Karpas-422 (cell line): Measurements from ENCODE around the gene KRTAP10-8. TPM values are rescaled to one million over a fixed set of nuclear protein-coding genes. Genes with fewer than 3 reads are reported as not detected.
"Not testable (repeated sequence)": the region's sequence is repeated elsewhere in the genome, so short reads cannot be mapped to it uniquely, and the experiment has no call there.

ENCODE experiments used
- DNase-seq: peaks from one replicate; pipeline ENCODE4 v3.0.0-alpha.2; 2015
- H2AFZ ChIP-seq: fragments of 200-600 bp; sonication (generic); 2 replicates; pipeline ENCODE4 v1.6.1; 2014; ENCODE audit warnings: antibody characterized with exemption, low read length, mixed read lengths
- H3K27ac ChIP-seq: fragments of 200-600 bp; sonication (generic); 2 replicates; pipeline ENCODE4 v1.5.1; 2014; ENCODE audit warnings: mild to moderate bottlenecking, low read length, moderate library complexity
- H3K27me3 ChIP-seq: fragments of 200-600 bp; sonication (generic); 2 replicates; pipeline ENCODE4 v1.6.1; 2014; ENCODE audit warnings: low read length, mixed read lengths
- H3K36me3 ChIP-seq: fragments of 200-600 bp; sonication (generic); 2 replicates; pipeline ENCODE4 v1.6.1; 2014; ENCODE audit warnings: low read length, mixed read lengths; ENCODE audit not compliant: insufficient read depth
- H3K4me1 ChIP-seq: fragments of 200-600 bp; sonication (generic); 2 replicates; pipeline ENCODE4 v1.6.1; 2014; ENCODE audit warnings: mild to moderate bottlenecking, low read length, mixed read lengths
- H3K4me2 ChIP-seq: fragments of 200-600 bp; sonication (generic); 2 replicates; pipeline ENCODE4 v1.6.1; 2014; ENCODE audit warnings: low read length, low read depth, mild to moderate bottlenecking; ENCODE audit not compliant: poor library complexity, severe bottlenecking
- H3K4me3 ChIP-seq: fragments of 200-600 bp; sonication (generic); 2 replicates; pipeline ENCODE4 v1.5.1; 2014; ENCODE audit warnings: mild to moderate bottlenecking, antibody characterized with exemption, low read length, mixed read lengths
- H3K79me2 ChIP-seq: fragments of 200-600 bp; sonication (generic); 2 replicates; pipeline ENCODE4 v1.6.1; 2014; ENCODE audit warnings: mild to moderate bottlenecking, low read length, mixed read lengths
- H3K9ac ChIP-seq: fragments of 200-600 bp; sonication (generic); 2 replicates; pipeline ENCODE4 v1.6.0; 2014; ENCODE audit warnings: low read length
- H3K9me2 ChIP-seq: fragments of 200-600 bp; sonication (generic), shearing (Covaris generic); replicated peaks from 2 replicates; pipeline ENCODE4 v1.6.0; 2014; ENCODE audit warnings: mild to moderate bottlenecking, low read length, moderate library complexity; ENCODE audit not compliant: insufficient read depth
- H3K9me3 ChIP-seq: fragments of 300-700, 200-600 bp; sonication (generic); 2 replicates; pipeline ENCODE4 v1.6.1; 2014; ENCODE audit warnings: low read length, mixed read lengths
- H4K20me1 ChIP-seq: fragments of 200-600 bp; sonication (generic); 2 replicates; pipeline ENCODE4 v1.6.1; 2014; ENCODE audit warnings: mild to moderate bottlenecking, antibody characterized with exemption, low read length, low read depth; ENCODE audit not compliant: insufficient read depth
- total RNA-seq: library from RNA; depleted of rRNA; stranded (reverse); fragments of >200 nt; shearing (Covaris generic); gene quantifications from 2 replicates; pipeline ENCODE4 v1.2.3, GENCODE V29; 2014; ENCODE audit warnings: low replicate concordance

The KRTAP10-8 gene
- total RNA-seq, 1 experiment from 2014 or later, result not detected

DNA sequence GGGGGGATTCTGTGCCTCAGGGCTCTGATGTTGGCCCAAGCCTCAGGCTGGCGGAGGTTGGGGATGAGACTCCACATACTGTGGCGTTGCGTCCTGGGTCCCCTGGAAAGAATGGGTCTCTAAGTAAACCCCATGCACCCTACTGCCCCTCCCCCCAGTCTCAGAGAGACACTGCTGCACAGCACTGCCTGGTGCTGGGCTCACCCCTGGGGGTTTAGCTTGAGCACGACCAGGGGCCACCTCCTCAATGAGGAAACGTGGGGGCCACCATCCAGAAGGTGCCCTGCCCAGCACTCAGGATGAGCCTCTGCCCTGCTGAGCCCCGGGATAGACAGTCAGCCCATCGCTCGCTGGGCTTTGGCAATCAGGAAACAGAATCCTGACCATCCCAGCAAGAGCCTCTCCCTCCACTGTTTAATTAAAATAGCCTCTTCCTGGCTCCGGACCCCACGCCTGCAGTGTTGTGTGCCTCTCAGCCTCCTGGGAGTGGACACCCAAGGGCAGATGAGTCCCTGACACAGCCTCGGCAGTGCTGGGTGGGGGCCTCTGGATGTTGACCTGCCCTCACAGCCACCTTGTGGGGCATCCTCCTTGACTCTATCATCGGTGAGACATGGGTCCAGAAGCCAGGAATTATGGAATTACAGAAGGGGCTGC, 41.9 kb upstream of the KRTAP10-8 start:
- H3K4me1 ChIP-seq, result peaks cover 11% of the 10 kb centered on the region
- H3K4me3 ChIP-seq, result no peak overlapping the region
- H4K20me1 ChIP-seq, result no peaks in the 10 kb centered on the region
- no peaks in the 10 kb centered on the region for H3K9me3 ChIP-seq
- H3K27me3 ChIP-seq, result no peaks in the 10 kb centered on the region
- H3K79me2 ChIP-seq, result no peaks in the 10 kb centered on the region
- H3K4me2 ChIP-seq, result no peak overlapping the region
- H3K27ac ChIP-seq, result no peak overlapping the region
- DNase-seq, result no peak
- no peak overlapping the region for H3K9ac ChIP-seq
- no peaks in the 10 kb centered on the region for H3K36me3 ChIP-seq
- H2AFZ ChIP-seq, result no peak overlapping the region
- H3K9me2 ChIP-seq, result no peaks in the 10 kb centered on the region

DNA sequence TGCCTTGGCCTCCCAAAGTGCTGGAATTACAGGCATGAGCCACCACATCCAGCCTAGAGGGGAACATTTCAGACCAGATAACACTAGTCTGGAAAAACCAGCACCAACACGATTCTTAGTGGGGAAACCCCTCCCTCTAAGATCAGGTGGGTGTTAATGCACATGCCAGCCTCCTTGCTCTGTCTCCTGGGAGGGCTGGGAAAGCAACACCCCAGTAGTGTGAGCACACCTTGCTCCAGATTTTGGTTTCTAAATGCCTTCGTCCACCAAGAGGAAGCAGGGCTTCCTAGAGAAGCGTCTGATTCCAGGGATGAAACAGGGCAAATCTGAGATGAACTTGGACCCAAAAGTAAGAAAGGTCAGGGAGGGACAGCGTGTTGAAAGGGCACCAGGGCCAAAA, 40.6 kb upstream of the KRTAP10-8 start:
- no peaks in the 10 kb centered on the region for H3K27me3 ChIP-seq
- no peak overlapping the region for H3K27ac ChIP-seq
- DNase-seq, result no peak
- H3K9ac ChIP-seq, result no peak overlapping the region
- no peak overlapping the region for H2AFZ ChIP-seq
- no peak overlapping the region for H3K4me2 ChIP-seq
- no peaks in the 10 kb centered on the region for H3K79me2 ChIP-seq
- no peak overlapping the region for H3K4me3 ChIP-seq
- H3K36me3 ChIP-seq, result no peaks in the 10 kb centered on the region
- H4K20me1 ChIP-seq, result no peaks in the 10 kb centered on the region
- no peaks in the 10 kb centered on the region for H3K9me3 ChIP-seq
- H3K9me2 ChIP-seq, result no peaks in the 10 kb centered on the region
- peaks cover 8% of the 10 kb centered on the region for H3K4me1 ChIP-seq

DNA sequence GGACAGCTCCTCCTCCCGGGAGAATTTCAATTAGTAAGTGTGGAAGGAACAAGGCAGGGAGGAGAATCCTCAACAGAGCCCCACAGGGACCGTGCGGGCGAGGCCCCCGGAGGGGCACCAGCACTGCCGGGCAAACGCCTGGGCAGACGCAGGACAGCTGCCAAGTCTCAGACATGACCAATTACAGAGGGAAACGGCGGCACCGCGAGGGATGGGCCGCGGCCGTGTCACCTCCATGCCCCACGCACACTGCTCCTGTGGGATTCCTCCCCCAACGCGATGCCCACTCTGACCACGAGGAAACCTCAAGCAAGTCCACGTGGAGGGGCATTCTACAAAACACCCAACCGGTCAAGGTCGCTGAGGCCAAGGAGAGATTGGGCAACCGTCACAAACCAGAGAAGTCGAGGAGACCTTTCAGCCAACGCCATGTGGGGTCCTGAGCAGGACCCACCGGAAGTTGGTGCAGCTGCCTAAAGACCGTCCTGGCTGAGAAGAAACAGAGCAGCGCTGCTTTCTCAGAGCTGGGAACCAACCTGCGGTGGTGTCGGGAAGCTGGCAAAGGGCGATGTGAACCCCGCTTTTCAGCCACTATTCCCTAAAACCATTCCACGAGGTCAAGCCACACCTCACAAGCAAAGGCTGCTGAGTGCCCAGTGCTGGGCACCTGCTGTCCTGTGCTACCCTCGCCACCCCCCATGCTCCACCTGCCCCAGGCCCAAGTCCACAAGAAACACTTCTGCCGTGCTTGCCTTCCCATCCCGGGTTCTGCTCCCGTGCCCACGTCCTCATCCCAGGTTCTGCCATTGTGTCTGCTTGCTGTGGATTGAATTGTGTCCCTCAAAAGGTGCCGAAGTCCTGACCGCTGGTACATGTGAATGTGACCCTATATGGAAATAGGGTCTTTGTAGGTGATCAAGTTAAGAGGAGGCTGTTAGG, 39.8 kb upstream of the KRTAP10-8 start:
- Histone ChIP-seq H3K4me1 (no peaks in the 10 kb centered on the region; the same call in 1 of the 2 replicates), H3K4me3 (no peak overlapping the region), H2AFZ (no peak overlapping the region), H3K9me3 (no peaks in the 10 kb centered on the region), H3K9me2 (no peaks in the 10 kb centered on the region), H3K36me3 (no peaks in the 10 kb centered on the region), H3K27me3 (no peaks in the 10 kb centered on the region), H3K79me2 (no peaks in the 10 kb centered on the region), H3K27ac (no peak overlapping the region), H4K20me1 (no peaks in the 10 kb centered on the region), H3K4me2 (no peak overlapping the region), H3K9ac (no peak overlapping the region)
- DNase-seq, result no peak

DNA sequence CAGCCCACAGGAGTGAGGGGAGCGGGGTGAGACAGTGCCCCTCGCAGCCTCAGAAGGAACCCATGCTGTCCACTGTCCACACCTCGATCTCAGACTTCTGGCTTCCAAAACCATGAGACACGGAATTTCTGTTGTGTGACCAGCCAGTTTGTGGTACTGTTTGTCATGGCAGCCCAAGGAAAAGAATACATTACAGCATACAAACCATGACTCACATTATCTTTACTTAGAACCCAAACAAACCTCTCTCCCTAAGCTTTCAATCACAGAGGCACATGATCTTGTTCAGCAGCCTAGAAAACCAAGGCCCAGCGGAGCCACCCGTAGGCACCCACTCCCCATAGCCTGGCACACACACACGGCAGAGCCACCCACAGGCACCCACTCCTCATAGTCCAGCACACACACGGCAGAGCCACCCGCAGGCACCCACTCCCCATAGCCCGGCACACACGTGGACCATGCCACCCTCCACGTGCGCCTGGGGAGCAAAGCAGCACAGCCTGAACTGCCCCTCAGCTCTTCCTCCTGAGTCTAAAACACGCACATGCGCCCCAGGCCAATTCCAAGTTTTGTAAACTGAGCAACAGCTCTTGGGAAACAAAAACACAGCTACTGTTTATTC, 38.8 kb upstream of the KRTAP10-8 start:
- Histone ChIP-seq H3K27me3 (no peaks in the 10 kb centered on the region), H3K27ac (no peak overlapping the region), H3K79me2 (no peaks in the 10 kb centered on the region), H3K4me1 (no peaks in the 10 kb centered on the region; the same call in 1 of the 2 replicates), H3K4me3 (no peak overlapping the region), H2AFZ (no peak overlapping the region), H3K9me3 (no peaks in the 10 kb centered on the region), H3K4me2 (no peak overlapping the region), H3K9me2 (no peaks in the 10 kb centered on the region), H3K9ac (no peak overlapping the region), H4K20me1 (no peaks in the 10 kb centered on the region), H3K36me3 (no peaks in the 10 kb centered on the region)
- DNase-seq, result no peak

DNA sequence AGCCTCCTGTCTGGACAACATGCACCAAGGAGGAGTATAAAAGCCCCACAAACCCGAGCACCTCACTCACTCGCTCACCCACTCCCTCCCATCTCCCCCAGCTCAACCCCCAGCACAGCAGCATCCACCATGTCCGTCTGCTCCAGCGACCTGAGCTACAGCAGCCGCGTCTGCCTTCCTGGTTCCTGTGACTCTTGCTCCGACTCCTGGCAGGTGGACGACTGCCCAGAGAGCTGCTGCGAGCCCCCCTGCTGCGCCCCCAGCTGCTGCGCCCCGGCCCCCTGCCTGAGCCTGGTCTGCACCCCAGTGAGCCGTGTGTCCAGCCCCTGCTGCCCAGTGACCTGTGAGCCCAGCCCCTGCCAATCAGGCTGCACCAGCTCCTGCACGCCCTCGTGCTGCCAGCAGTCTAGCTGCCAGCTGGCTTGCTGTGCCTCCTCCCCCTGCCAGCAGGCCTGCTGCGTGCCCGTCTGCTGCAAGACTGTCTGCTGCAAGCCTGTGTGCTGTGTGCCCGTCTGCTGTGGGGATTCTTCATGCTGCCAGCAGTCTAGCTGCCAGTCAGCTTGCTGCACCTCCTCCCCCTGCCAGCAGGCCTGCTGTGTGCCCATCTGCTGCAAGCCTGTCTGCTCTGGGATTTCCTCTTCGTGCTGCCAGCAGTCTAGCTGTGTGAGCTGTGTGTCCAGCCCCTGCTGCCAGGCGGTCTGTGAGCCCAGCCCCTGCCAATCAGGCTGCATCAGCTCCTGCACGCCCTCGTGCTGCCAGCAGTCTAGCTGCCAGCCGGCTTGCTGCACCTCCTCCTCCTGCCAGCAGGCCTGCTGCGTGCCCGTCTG, 38.0 kb upstream of the KRTAP10-8 start, which contains the start of gene KRTAP10-4:
TSS of gene KRTAP10-4 (plus strand) at position 100 of the 827 bp plus-strand sequence. CDS start at position 130, 30 bp downstream.
- H2AFZ ChIP-seq, H3K27me3 ChIP-seq, H3K9me3 ChIP-seq, H3K79me2 ChIP-seq, H3K9ac ChIP-seq, DNase-seq, H3K9me2 ChIP-seq, H3K27ac ChIP-seq, H3K4me2 ChIP-seq, H4K20me1 ChIP-seq, H3K4me1 ChIP-seq, H3K36me3 ChIP-seq, H3K4me3 ChIP-seq: not testable (repeated sequence)

DNA sequence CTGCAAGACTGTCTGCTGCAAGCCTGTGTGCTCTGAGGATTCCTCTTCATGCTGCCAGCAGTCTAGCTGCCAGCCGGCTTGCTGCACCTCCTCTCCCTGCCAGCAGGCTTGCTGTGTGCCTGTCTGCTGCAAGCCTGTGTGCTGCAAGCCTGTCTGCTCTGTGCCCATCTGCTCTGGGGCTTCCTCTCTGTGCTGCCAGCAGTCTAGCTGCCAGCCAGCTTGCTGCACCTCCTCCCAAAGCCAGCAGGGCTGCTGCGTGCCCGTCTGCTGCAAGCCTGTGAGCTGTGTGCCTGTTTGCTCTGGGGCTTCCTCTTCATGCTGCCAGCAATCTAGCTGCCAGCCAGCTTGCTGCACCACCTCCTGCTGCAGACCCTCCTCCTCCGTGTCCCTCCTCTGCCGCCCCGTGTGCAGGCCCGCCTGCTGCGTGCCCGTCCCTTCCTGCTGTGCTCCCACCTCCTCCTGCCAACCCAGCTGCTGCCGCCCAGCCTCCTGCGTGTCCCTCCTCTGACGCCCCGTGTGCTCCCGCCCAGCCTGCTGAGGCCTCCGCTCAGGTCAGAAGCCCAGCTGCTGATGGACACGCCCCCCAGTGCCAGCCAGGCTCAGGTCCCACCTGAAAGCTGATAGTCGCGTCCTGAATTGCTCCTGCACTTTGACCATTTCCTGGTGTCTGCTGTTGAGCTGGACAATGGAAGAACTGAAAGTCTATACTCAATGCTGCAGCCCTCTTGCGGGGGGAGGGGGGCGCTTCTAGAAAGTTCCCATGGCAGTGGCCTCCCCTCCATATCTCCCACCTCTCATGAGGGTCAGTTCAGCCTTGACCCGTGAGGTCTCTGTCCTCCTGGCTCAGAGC, 37.2 kb upstream of the KRTAP10-8 start:
- H3K27me3 ChIP-seq, result no peaks in the 10 kb centered on the region
- no peak for DNase-seq
- H3K4me2 ChIP-seq, result no peak overlapping the region
- no peak overlapping the region for H3K27ac ChIP-seq
- no peak overlapping the region for H3K4me3 ChIP-seq
- H4K20me1 ChIP-seq, result no peaks in the 10 kb centered on the region
- H3K36me3 ChIP-seq, result no peaks in the 10 kb centered on the region
- no peaks in the 10 kb centered on the region for H3K9me3 ChIP-seq
- H3K9me2 ChIP-seq, result no peaks in the 10 kb centered on the region
- H3K79me2 ChIP-seq, result no peaks in the 10 kb centered on the region
- H2AFZ ChIP-seq, result no peak overlapping the region
- no peaks in the 10 kb centered on the region for H3K4me1 ChIP-seq
- H3K9ac ChIP-seq, result no peak overlapping the region

DNA sequence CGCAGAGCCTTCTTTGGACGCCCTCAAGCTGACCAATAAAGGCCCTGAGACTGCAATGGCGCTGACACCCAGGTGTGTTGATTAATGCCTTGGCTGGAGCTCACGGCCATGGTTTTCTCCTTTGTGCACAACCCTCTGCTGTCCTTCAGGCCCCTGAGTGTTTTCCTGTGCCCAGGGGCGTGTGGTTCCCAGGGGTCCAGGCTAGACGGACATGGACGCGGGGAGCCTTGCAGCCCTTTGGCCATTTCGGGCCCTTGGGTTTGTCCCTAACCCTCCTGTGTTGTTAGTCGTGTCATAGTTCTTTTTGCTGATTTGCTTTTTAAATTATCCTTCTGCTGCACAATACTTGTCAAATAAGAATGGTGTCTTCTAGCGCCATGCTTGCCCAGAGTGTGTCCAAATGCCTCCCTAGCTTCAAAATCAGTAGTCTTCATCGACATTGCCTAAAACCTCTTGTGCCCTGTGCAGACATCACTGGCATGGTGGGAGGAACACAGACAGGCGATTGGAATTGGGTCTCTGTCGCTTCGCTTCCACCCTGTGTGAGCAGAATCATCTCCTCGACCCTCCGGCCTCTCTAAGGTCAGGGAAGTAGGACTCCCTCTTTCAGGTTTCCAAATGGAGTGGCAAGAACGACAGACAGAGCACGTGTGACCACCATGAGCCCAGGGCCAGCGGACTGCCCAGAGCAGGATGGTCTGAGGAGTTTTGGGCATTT, 36.4 kb upstream of the KRTAP10-8 start:
- no peak for DNase-seq

More for the DNA sequence above, 36.4 kb upstream of the KRTAP10-8 start:
- no peak overlapping the region for H3K27ac ChIP-seq
- H3K27me3 ChIP-seq, result no peaks in the 10 kb centered on the region
- H3K4me1 ChIP-seq, result no peaks in the 10 kb centered on the region
- H3K9ac ChIP-seq, result no peak overlapping the region
- no peak overlapping the region for H2AFZ ChIP-seq
- no peaks in the 10 kb centered on the region for H3K9me2 ChIP-seq
- no peaks in the 10 kb centered on the region for H3K36me3 ChIP-seq
- H3K9me3 ChIP-seq, result no peaks in the 10 kb centered on the region
- no peaks in the 10 kb centered on the region for H3K79me2 ChIP-seq
- no peak overlapping the region for H3K4me2 ChIP-seq
- no peak overlapping the region for H3K4me3 ChIP-seq
- no peaks in the 10 kb centered on the region for H4K20me1 ChIP-seq
